Measurements from ENCODE around the gene MBNL2.

MBNL2 gene

GRCh38 chr13:97234236-97234635, 12.1 kb downstream of the MBNL2 start:
- no peak for DNase-seq (ENCODE audit: low read depth, low spot score)

GRCh38 chr13:97234742-97235141, 12.6 kb downstream of the MBNL2 start:
- DNase-seq (ENCODE audit: low read depth, low spot score): no peak

GRCh38 chr13:97235549-97236231, 13.6 kb downstream of the MBNL2 start:
- DNase-seq (ENCODE audit: low read depth, low spot score): no peak

GRCh38 chr13:97237388-97237787, 15.3 kb downstream of the MBNL2 start:
- DNase-seq (ENCODE audit: low read depth, low spot score): no peak

- DNase-seq (ENCODE audit: low read depth, low spot score): no peak
Measured at GRCh38 chr13:97238432-97238831, 16.3 kb downstream of the MBNL2 start.

- no peak for DNase-seq (ENCODE audit: low read depth, low spot score)
Measured at GRCh38 chr13:97238883-97239282, 16.8 kb downstream of the MBNL2 start.

GRCh38 chr13:97239306-97239705, 17.2 kb downstream of the MBNL2 start:
- DNase-seq (ENCODE audit: low read depth, low spot score): no peak

- DNase-seq (ENCODE audit: low read depth, low spot score): no peak
Measured at GRCh38 chr13:97239943-97240787, 18.0 kb downstream of the MBNL2 start.

- no peak for DNase-seq (ENCODE audit: low read depth, low spot score)
Measured at GRCh38 chr13:97240788-97241734, 18.9 kb downstream of the MBNL2 start.

- no peak for DNase-seq (ENCODE audit: low read depth, low spot score)
Measured at GRCh38 chr13:97241761-97242160, 19.6 kb downstream of the MBNL2 start.

- DNase-seq (ENCODE audit: low read depth, low spot score): no peak
Measured at GRCh38 chr13:97242755-97243497, 20.8 kb downstream of the MBNL2 start.

- DNase-seq (ENCODE audit: low read depth, low spot score): no peak
Measured at GRCh38 chr13:97243915-97244781, 22.0 kb downstream of the MBNL2 start.

GRCh38 chr13:97245011-97245410, 22.9 kb downstream of the MBNL2 start:
- no peak for DNase-seq (ENCODE audit: low read depth, low spot score)

GRCh38 chr13:97246596-97247158, 24.5 kb downstream of the MBNL2 start:
- no peak for DNase-seq (ENCODE audit: low read depth, low spot score)

- DNase-seq (ENCODE audit: low read depth, low spot score): no peak
Measured at GRCh38 chr13:97248243-97248642, 26.1 kb downstream of the MBNL2 start.

- no peak for DNase-seq (ENCODE audit: low read depth, low spot score)
Measured at GRCh38 chr13:97249093-97249795, 27.1 kb downstream of the MBNL2 start.

- no peak for DNase-seq (ENCODE audit: low read depth, low spot score)
Measured at GRCh38 chr13:97249796-97250495, 27.8 kb downstream of the MBNL2 start.

GRCh38 chr13:97250560-97250959, 28.4 kb downstream of the MBNL2 start:
- DNase-seq (ENCODE audit: low read depth, low spot score): no peak

- DNase-seq (ENCODE audit: low read depth, low spot score): no peak
Measured at GRCh38 chr13:97252735-97253134, 30.6 kb downstream of the MBNL2 start.

Measured in activated CD4-positive, CD25-positive, alpha-beta regulatory T cell treated with anti-CD3 and anti-CD28 coated beads, Interleukin-2, amount 50 U/mL, for 16 hours (primary cell).